IPS-18a (cell line): Measurements from ENCODE around the gene BLCAP.
"Not testable (repeated sequence)": the region's sequence is repeated elsewhere in the genome, so short reads cannot be mapped to it uniquely, and the experiment has no call there.

Experiments used
- H3K27ac ChIP-seq: one replicate; pipeline ENCODE4 v1.5.1; 2013; ENCODE audit warnings: low read length
- H3K27me3 ChIP-seq: one replicate; pipeline ENCODE4 v1.6.1; 2013; ENCODE audit warnings: mild to moderate bottlenecking, low read length; ENCODE audit not compliant: control insufficient read depth, insufficient read depth
- H3K36me3 ChIP-seq: one replicate; pipeline ENCODE4 v1.6.1; 2013; ENCODE audit warnings: low read depth, low read length; ENCODE audit not compliant: control insufficient read depth
- H3K4me1 ChIP-seq: one replicate; pipeline ENCODE4 v1.6.1; 2013; ENCODE audit warnings: low read depth, low read length; ENCODE audit not compliant: control insufficient read depth
- H3K4me3 ChIP-seq: one replicate; pipeline ENCODE4 v1.5.1; 2013; ENCODE audit warnings: low read length
- H3K9ac ChIP-seq: one replicate; pipeline ENCODE4 v1.6.1; 2013; ENCODE audit warnings: mild to moderate bottlenecking, low read length, moderate library complexity
- H3K9me3 ChIP-seq: one replicate; pipeline ENCODE4 v1.6.1; 2013; ENCODE audit warnings: low read depth, low read length; ENCODE audit not compliant: control insufficient read depth

BLCAP gene

GRCh38 chr20:37527638-37528445, at the start of gene BLCAP:
BLCAP (minus strand) TSS chr20:37527876; CDS start chr20:37519174, 8,702 bp downstream.
- Histone ChIP-seq H3K4me1 (peaks cover 22% of the 10 kb centered on the region), H3K9ac (peak within 1 kb of the TSS; percentile 91), H3K9me3 (no peaks in the 10 kb centered on the region), H3K4me3 (peak within 1 kb of the TSS; percentile 94), H3K27ac (peak within 1 kb of the TSS; percentile 100), H3K27me3 (peaks cover 6% of the 10 kb centered on the region), H3K36me3 (no peaks in the 10 kb centered on the region)

DNA sequence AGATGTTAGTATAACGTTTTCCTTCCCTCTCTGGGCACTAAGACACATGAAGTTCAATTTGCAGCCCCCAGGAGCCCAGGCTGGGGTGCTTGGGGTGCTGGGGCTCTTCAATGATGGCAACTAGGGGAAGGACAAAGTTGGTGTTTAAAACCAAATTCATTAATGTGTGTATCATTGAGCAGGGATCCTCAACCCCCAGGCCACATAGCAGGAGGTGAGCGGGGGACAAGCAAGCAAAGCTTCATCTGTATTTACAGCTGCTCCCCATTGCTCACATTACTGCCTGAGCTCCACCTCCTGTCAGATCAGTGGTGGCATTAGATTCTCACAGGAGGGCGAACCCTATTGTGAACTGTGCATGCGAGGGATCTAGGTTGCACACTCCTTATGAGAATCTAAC, 49.8 kb upstream of the BLCAP start:
- not testable (repeated sequence) for H3K27me3 ChIP-seq, H3K9ac ChIP-seq, H3K9me3 ChIP-seq, H3K4me3 ChIP-seq, H3K27ac ChIP-seq, H3K36me3 ChIP-seq, H3K4me1 ChIP-seq

- H3K9ac ChIP-seq: no peak overlapping the region
- no peak overlapping the region for H3K27ac ChIP-seq
- H3K4me1 ChIP-seq: peaks cover 3% of the 10 kb centered on the region
- H3K9me3 ChIP-seq: no peaks in the 10 kb centered on the region
- no peaks in the 10 kb centered on the region for H3K36me3 ChIP-seq
- no peaks in the 10 kb centered on the region for H3K27me3 ChIP-seq
- H3K4me3 ChIP-seq: no peak overlapping the region
Measured at GRCh38 chr20:37576911-37577310, 49.2 kb upstream of the BLCAP start.

DNA sequence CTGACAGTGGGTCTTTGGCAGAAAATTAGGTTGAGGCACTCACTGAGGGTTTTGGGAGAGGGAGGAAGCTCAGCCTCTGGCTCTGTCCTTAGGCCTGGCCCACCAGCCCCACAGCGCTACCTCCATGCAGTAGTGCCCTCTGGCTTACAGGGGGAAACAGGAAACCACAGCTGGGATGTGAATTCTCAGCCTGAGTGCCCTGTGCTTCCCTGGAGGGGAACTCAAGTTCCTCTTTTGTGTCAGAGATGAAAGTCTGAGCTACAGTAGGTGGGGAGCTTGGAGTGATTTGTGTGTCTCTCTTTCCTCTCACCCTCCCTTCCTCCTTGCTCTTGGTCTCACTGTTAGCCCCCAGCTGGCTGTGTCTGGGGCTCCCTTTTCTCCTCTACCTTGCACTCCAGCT, 48.2 kb upstream of the BLCAP start:
- no peaks in the 10 kb centered on the region for H3K27me3 ChIP-seq
- no peaks in the 10 kb centered on the region for H3K9me3 ChIP-seq
- no peaks in the 10 kb centered on the region for H3K36me3 ChIP-seq
- no peak overlapping the region for H3K9ac ChIP-seq
- no peak overlapping the region for H3K27ac ChIP-seq
- H3K4me1 ChIP-seq: peaks cover 3% of the 10 kb centered on the region
- H3K4me3 ChIP-seq: no peak overlapping the region

GRCh38 chr20:37574199-37574890, 46.7 kb upstream of the BLCAP start:
- H3K9ac ChIP-seq: no peak overlapping the region
- no peaks in the 10 kb centered on the region for H3K9me3 ChIP-seq
- no peaks in the 10 kb centered on the region for H3K27me3 ChIP-seq
- no peak overlapping the region for H3K27ac ChIP-seq
- peaks cover 3% of the 10 kb centered on the region for H3K4me1 ChIP-seq
- H3K4me3 ChIP-seq: no peak overlapping the region
- no peaks in the 10 kb centered on the region for H3K36me3 ChIP-seq

GRCh38 chr20:37573626-37574198, 46.0 kb upstream of the BLCAP start:
- Histone ChIP-seq H3K9ac (no peak overlapping the region), H3K9me3 (no peaks in the 10 kb centered on the region), H3K27me3 (no peaks in the 10 kb centered on the region), H3K4me1 (peaks cover 3% of the 10 kb centered on the region), H3K4me3 (no peak overlapping the region), H3K27ac (no peak overlapping the region), H3K36me3 (no peaks in the 10 kb centered on the region)

GRCh38 chr20:37571033-37571432, 43.4 kb upstream of the BLCAP start:
- H3K36me3 ChIP-seq: no peaks in the 10 kb centered on the region
- H3K9ac ChIP-seq: no peak overlapping the region
- H3K4me3 ChIP-seq: no peak overlapping the region
- H3K4me1 ChIP-seq: peaks cover 16% of the 10 kb centered on the region
- peaks cover 7% of the 10 kb centered on the region for H3K27me3 ChIP-seq
- no peak overlapping the region for H3K27ac ChIP-seq
- no peaks in the 10 kb centered on the region for H3K9me3 ChIP-seq

DNA sequence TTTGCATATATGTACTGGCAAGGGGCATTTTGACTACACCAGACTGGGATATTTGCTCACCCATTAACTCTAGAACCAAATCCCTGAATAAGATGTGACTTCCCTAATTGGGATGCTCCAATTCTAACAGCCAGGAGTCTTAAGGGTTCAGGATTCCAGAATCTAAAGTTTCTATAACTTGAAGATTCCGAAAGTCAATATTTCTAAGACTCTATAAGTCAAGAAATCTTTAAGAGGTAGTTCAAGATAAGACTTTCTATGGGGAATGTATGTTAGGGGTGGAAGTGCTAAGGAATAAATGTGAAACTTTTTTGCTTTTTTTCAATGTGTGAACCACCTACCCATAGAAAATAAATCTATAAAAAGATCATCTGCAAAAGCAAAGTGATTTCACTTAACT, 42.7 kb upstream of the BLCAP start:
- Histone ChIP-seq H3K27ac (no peak overlapping the region), H3K4me3 (no peak overlapping the region), H3K36me3 (no peaks in the 10 kb centered on the region), H3K9me3 (no peaks in the 10 kb centered on the region), H3K27me3 (peaks cover 7% of the 10 kb centered on the region), H3K9ac (no peak overlapping the region), H3K4me1 (peaks cover 13% of the 10 kb centered on the region)

DNA sequence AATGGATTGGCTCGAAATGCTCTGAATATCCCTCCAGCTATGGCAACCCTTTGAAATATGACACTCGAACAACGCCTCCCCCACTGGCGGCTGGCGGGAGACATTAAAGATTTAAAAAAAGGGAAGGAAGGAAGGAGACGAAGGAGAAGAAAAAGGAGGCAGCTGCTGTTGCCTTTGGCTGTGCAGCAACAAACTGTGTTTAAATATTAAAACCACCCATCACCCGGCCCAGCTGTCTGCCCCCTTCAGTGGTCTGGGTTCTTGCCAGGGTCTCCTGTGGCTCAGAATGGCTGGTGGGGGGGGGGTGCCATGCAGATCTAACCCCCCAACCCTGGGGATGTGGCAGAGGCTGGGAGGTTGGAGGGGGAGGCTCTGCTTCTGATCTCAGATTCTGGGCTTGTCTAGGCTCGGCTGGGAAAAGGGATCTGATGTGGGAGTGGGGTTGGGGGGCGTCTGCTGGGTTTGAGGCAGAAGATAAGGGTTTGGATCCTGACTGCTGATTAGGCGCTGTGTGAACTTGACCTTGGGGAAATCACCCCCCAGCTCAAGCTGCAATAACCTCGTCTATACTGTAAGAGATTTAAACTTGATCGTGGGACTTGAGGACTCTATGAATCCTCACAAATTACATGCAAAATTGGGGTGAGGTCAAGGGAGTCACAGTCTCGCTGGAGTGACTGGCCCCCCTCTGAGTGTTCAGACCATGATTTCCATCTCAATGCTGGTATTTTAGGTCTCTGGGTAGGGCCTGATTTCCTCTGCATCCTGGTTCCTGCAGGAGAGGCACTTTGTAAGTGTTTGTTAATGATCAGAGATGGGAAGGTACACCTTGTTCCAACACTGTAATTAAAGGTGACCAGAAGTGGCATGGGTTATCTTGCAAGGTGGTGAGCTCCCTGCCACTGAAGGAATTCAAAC, 40.3 kb upstream of the BLCAP start:
- Histone ChIP-seq H3K9ac (no peak overlapping the region), H3K4me3 (peak overlapping the region; percentile 53), H3K9me3 (no peaks in the 10 kb centered on the region), H3K4me1 (peaks cover 13% of the 10 kb centered on the region), H3K36me3 (no peaks in the 10 kb centered on the region), H3K27ac (no peak overlapping the region), H3K27me3 (peaks cover 19% of the 10 kb centered on the region)

DNA sequence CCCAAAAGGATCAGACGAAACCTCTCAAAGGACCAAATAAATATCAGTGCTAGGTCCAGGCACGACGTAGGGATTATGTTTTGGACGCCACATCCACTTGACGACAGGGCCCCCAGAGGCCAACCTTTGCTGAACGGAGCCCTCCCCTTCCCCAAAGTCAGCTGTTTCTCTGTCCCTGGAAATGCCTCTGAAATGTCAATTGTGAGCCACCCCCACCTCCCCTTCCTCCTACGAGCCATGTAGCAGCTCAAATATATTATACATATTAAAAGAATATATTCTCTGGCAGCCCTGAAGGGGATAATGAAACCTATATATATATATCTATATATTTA, 39.6 kb upstream of the BLCAP start:
- Histone ChIP-seq H3K27me3 (peaks cover 19% of the 10 kb centered on the region), H3K9me3 (no peaks in the 10 kb centered on the region), H3K27ac (no peak overlapping the region), H3K36me3 (no peaks in the 10 kb centered on the region), H3K4me3 (peak overlapping the region; percentile 1), H3K4me1 (peaks cover 13% of the 10 kb centered on the region), H3K9ac (no peak overlapping the region)
